Tibial nerve (tissue), 4 donors: Measurements from ENCODE around the gene GCK. TPM values are rescaled to one million over a fixed set of nuclear protein-coding genes. Genes with fewer than 3 reads are reported as not detected.
"Not testable (repeated sequence)": the region's sequence is repeated elsewhere in the genome, so short reads cannot be mapped to it uniquely, and the experiment has no call there.

Experiments used
- DNase-seq, 2 donors: peaks; one replicate each; pipeline ENCODE4 v3.0.0-alpha.2; 2019; ENCODE audit warnings: low spot score in 2 of 2
- H3K27ac ChIP-seq, 4 donors: fragments of 200-600 bp; sonication (generic) in 3 of 4; one replicate each; pipeline ENCODE4 v1.5.1; 2017 to 2019; ENCODE audit warnings: mild to moderate bottlenecking in 1 of 4
- H3K27me3 ChIP-seq, 2 donors: fragments of 200-600 bp; sonication (generic) in 1 of 2; one replicate each; pipeline versions ENCODE4 v1.5.1 to v1.6.0; 2017 to 2019
- H3K36me3 ChIP-seq, 3 donors: fragments of 200-600 bp; sonication (generic); one replicate each; pipeline ENCODE4 v1.5.1; 2018 to 2019
- H3K4me1 ChIP-seq, 4 donors: fragments of 200-600 bp; sonication (generic) in 3 of 4; one replicate each; pipeline ENCODE4 v1.5.1; 2017 to 2019
- H3K4me3 ChIP-seq, 4 donors: fragments of 200-600 bp; sonication (generic) in 3 of 4; one replicate each; pipeline ENCODE4 v1.5.1; 2017 to 2019; ENCODE audit warnings: mild to moderate bottlenecking in 1 of 4, moderate library complexity in 1 of 4
- H3K9me3 ChIP-seq, 4 donors: fragments of 200-600 bp; sonication (generic) in 3 of 4; one replicate each; pipeline ENCODE4 v1.5.1; 2017 to 2019
- EP300 ChIP-seq, 2 donors: sonication (generic); formaldehyde crosslinking; IDR thresholded peaks; one replicate each; pipeline ENCODE4 v1.6.1; 2017; ENCODE audit warnings: antibody characterized with exemption in 2 of 2, mild to moderate bottlenecking in 1 of 2
- POLR2A ChIP-seq, 2 donors: fragments of 450-650 bp; IDR thresholded peaks; one replicate each; pipeline ENCODE4 v1.6.1; 2017; ENCODE audit warnings: antibody characterized with exemption in 2 of 2, mild to moderate bottlenecking in 2 of 2, moderate library complexity in 2 of 2
- WGBS, 2 donors: methylation state at CpG; one replicate each; pipeline ENCODE4 v1.1.5; 2018; 5-methylcytosine and 5-hydroxymethylcytosine counted together
- total RNA-seq, 4 donors: library from RNA; depleted of rRNA; stranded (reverse); fragments of >200 nt; gene quantifications; one replicate each; pipeline ENCODE4 v1.1.0, GENCODE V29; 2016
- TF ChIP-seq, protein P1 (sequence below), 5 experiments: fragments of 200-600 bp in 3 of 5; fragments of 450-650 bp in 2 of 5; sonication (generic) in 3 of 5; IDR thresholded peaks; one replicate each; pipeline ENCODE4 v1.5.1; 2016 to 2019; ENCODE audit warnings: antibody characterized with exemption in 5 of 5, mild to moderate bottlenecking in 3 of 5, moderate library complexity in 2 of 5

Gene GCK
- total RNA-seq, 4 donors from 2014 or later = 2.3 to 3.0 (median 2.4) TPM; not detected in 1

GRCh38 chr7:44201813-44202212 is 12.6 kb upstream of the GCK start:
- peaks cover 0 to 16% (median 6%) of the 10 kb centered on the region in 4 donors for H3K4me1 ChIP-seq
- H3K27me3 ChIP-seq = peaks cover 0 to 7% of the 10 kb centered on the region in 2 donors
- WGBS, 2 donors = 29 to 30% methylated on average over 8 of the region's 8 CpGs
- peak overlapping the region in 1 of 4 donors; percentile 81 for H3K27ac ChIP-seq
- TF ChIP-seq, protein P1, sequence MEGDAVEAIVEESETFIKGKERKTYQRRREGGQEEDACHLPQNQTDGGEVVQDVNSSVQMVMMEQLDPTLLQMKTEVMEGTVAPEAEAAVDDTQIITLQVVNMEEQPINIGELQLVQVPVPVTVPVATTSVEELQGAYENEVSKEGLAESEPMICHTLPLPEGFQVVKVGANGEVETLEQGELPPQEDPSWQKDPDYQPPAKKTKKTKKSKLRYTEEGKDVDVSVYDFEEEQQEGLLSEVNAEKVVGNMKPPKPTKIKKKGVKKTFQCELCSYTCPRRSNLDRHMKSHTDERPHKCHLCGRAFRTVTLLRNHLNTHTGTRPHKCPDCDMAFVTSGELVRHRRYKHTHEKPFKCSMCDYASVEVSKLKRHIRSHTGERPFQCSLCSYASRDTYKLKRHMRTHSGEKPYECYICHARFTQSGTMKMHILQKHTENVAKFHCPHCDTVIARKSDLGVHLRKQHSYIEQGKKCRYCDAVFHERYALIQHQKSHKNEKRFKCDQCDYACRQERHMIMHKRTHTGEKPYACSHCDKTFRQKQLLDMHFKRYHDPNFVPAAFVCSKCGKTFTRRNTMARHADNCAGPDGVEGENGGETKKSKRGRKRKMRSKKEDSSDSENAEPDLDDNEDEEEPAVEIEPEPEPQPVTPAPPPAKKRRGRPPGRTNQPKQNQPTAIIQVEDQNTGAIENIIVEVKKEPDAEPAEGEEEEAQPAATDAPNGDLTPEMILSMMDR (IDR thresholded peaks at IDR 0.05) = no peak
- TF ChIP-seq EP300 (IDR thresholded peaks at IDR 0.05) = no peak
- H3K4me3 ChIP-seq = peak overlapping the region; percentile 85 to 98 (median 95)
- H3K9me3 ChIP-seq = no peaks in the 10 kb centered on the region
- peaks cover 0 to 24% (median 7%) of the 10 kb centered on the region in 3 donors for H3K36me3 ChIP-seq
- DNase-seq = no peak

DNA sequence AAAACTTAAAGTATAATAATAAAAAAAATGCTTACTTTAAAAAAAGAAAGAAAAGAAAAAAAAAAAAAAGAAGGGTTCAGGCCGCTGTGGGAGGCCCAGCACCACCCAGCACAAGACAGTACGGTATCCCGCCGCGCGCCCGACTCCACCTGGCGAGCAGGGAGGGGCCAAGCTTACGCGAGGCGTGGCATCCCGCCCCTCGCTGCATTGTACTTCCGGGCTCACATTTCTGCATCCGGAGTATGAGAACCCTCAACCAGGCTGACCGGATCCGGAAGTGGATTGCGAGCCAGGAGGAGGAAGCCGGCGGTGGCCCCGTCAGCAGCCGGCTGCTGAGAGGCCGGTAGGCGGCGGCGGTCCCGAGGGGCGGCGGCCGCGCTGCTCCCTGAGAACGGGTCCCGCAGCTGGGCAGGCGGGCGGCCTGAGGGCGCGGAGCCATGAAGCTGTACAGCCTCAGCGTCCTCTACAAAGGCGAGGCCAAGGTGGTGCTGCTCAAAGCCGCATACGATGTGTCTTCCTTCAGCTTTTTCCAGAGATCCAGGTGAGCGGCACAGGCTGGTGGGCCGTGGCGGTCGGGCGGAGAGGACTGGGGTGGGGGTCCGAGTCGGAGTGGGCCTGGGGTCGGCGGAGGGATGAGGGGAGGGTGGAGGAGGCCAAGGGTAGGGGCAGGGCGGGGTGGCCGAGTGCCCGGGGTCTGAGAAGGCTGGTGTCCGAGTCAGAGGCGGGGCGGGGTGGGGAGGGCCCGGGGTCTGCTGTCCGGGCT is 11.6 kb upstream of the GCK start, which contains the start of gene YKT6:
TSS of gene YKT6 (plus strand) at position 280 of the 763 bp plus-strand sequence. CDS start at position 438, 158 bp downstream.
- TF ChIP-seq, protein P1 (IDR thresholded peaks at IDR 0.05) = peak; percentile 43 to 84 (median 66)
- TF ChIP-seq POLR2A (IDR thresholded peaks at IDR 0.05) (peak; percentile 36 to 65), EP300 (IDR thresholded peaks at IDR 0.05) (peak; percentile 42 to 76)
- Histone ChIP-seq H3K27ac (peak within 1 kb of the TSS in 3 of 4 donors; percentile 58 to 82 (median 81)), H3K4me1 (peaks cover 0 to 16% (median 6%) of the 10 kb centered on the region in 4 donors), H3K36me3 (peaks cover 0 to 15% (median 3%) of the 10 kb centered on the region in 3 donors), H3K27me3 (peaks cover 0 to 7% of the 10 kb centered on the region in 2 donors), H3K4me3 (peak within 1 kb of the TSS; percentile 85 to 98 (median 95)), H3K9me3 (no peaks in the 10 kb centered on the region)
- WGBS, 2 donors = 0 to 1% methylated on average over 35 to 52 of the region's 58 CpGs
- peak; percentile 68 to 83 for DNase-seq

GRCh38 chr7:44200163-44200562 is 10.9 kb upstream of the GCK start:
- H3K36me3 ChIP-seq, DNase-seq, H3K9me3 ChIP-seq, H3K27ac ChIP-seq, H3K27me3 ChIP-seq: not testable (repeated sequence)
- peaks cover 0 to 16% (median 6%) of the 10 kb centered on the region in 4 donors for H3K4me1 ChIP-seq
- 59 to 100% methylated on average over 1 to 2 of the region's 3 CpGs for WGBS, 2 donors
- peak overlapping the region in 1 of 4 donors; percentile 98 for H3K4me3 ChIP-seq

GRCh38 chr7:44197474-44197873 is 8.2 kb upstream of the GCK start:
- Histone ChIP-seq H3K27me3 (peaks cover 0 to 14% of the 10 kb centered on the region in 2 donors), H3K36me3 (no peaks in the 10 kb centered on the region), H3K27ac (no peak overlapping the region), H3K4me3 (no peak overlapping the region), H3K9me3 (no peaks in the 10 kb centered on the region), H3K4me1 (peaks cover 0 to 12% (median 5%) of the 10 kb centered on the region in 4 donors)
- WGBS, 2 donors = 80 to 83% methylated on average over 7 of the region's 7 CpGs
- TF ChIP-seq POLR2A (IDR thresholded peaks at IDR 0.05) = no peak
- TF ChIP-seq, protein P1 (IDR thresholded peaks at IDR 0.05) = no peak
- no peak for TF ChIP-seq EP300 (IDR thresholded peaks at IDR 0.05)
- DNase-seq = no peak

DNA sequence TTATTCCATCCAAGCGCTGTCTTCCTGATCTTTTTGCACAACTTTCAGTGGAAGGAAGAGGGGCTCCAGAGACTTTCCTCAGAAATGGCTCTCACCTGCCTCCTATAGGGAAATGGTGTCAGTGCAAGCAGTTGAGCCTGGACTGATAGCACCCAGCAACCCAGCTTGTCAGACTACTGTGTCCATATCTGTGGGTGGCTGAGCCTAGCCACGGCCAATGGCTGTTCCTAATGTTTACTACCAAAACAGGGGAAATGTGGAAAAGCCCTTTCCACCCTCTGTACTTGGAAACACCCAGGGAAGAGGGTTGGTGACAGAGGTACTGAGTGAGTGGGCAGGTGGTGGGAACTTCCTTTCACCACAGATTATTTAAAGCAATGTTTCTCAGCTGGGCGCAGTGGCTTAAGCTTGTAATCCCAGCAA is 7.2 kb upstream of the GCK start:
- peaks cover 0 to 20% of the 10 kb centered on the region in 2 donors for H3K27me3 ChIP-seq
- H3K9me3 ChIP-seq = no peaks in the 10 kb centered on the region
- no peaks in the 10 kb centered on the region for H3K36me3 ChIP-seq
- no peak overlapping the region for H3K4me3 ChIP-seq
- peaks cover 0 to 2% (median under 1%) of the 10 kb centered on the region in 4 donors for H3K4me1 ChIP-seq
- WGBS, 2 donors = 30 to 48% methylated on average over 3 of the region's 3 CpGs
- no peak overlapping the region for H3K27ac ChIP-seq
- DNase-seq = peak in 1 of 2 donors; percentile 29
- TF ChIP-seq, protein P1 (IDR thresholded peaks at IDR 0.05) = peak; percentile 41 to 60 (median 44)
- TF ChIP-seq POLR2A (IDR thresholded peaks at IDR 0.05) (no peak), EP300 (IDR thresholded peaks at IDR 0.05) (no peak)
